Tibial nerve (tissue), 4 donors: ENCODE measurements around the gene CLMN. TPM values are rescaled to one million over a fixed set of nuclear protein-coding genes. Genes with fewer than 3 reads are reported as not detected.

ENCODE experiments used
- DNase-seq, 2 donors: peaks; one replicate each; pipeline ENCODE4 v3.0.0-alpha.2; 2019; ENCODE audit warnings: low spot score in 2 of 2
- H3K27ac ChIP-seq, 4 donors: fragments of 200-600 bp; sonication (generic) in 3 of 4; one replicate each; pipeline ENCODE4 v1.5.1; 2017 to 2019; ENCODE audit warnings: mild to moderate bottlenecking in 1 of 4
- H3K27me3 ChIP-seq, 2 donors: fragments of 200-600 bp; sonication (generic) in 1 of 2; one replicate each; pipeline versions ENCODE4 v1.5.1 to v1.6.0; 2017 to 2019
- H3K36me3 ChIP-seq, 3 donors: fragments of 200-600 bp; sonication (generic); one replicate each; pipeline ENCODE4 v1.5.1; 2018 to 2019
- H3K4me1 ChIP-seq, 4 donors: fragments of 200-600 bp; sonication (generic) in 3 of 4; one replicate each; pipeline ENCODE4 v1.5.1; 2017 to 2019
- H3K4me3 ChIP-seq, 4 donors: fragments of 200-600 bp; sonication (generic) in 3 of 4; one replicate each; pipeline ENCODE4 v1.5.1; 2017 to 2019; ENCODE audit warnings: mild to moderate bottlenecking in 1 of 4, moderate library complexity in 1 of 4
- H3K9me3 ChIP-seq, 4 donors: fragments of 200-600 bp; sonication (generic) in 3 of 4; one replicate each; pipeline ENCODE4 v1.5.1; 2017 to 2019
- CTCF ChIP-seq, 5 experiments: fragments of 200-600 bp in 3 of 5; fragments of 450-650 bp in 2 of 5; sonication (generic) in 3 of 5; IDR thresholded peaks; one replicate each; pipeline ENCODE4 v1.5.1; 2016 to 2019; ENCODE audit warnings: antibody characterized with exemption in 5 of 5, mild to moderate bottlenecking in 3 of 5, moderate library complexity in 2 of 5
- EP300 ChIP-seq, 2 donors: sonication (generic); formaldehyde crosslinking; IDR thresholded peaks; one replicate each; pipeline ENCODE4 v1.6.1; 2017; ENCODE audit warnings: antibody characterized with exemption in 2 of 2, mild to moderate bottlenecking in 1 of 2
- POLR2A ChIP-seq, 2 donors: fragments of 450-650 bp; IDR thresholded peaks; one replicate each; pipeline ENCODE4 v1.6.1; 2017; ENCODE audit warnings: antibody characterized with exemption in 2 of 2, mild to moderate bottlenecking in 2 of 2, moderate library complexity in 2 of 2
- WGBS, 2 donors: methylation state at CpG; one replicate each; pipeline ENCODE4 v1.1.5; 2018; 5-methylcytosine and 5-hydroxymethylcytosine counted together
- total RNA-seq, 4 donors: library from RNA; depleted of rRNA; stranded (reverse); fragments of >200 nt; gene quantifications; one replicate each; pipeline ENCODE4 v1.1.0, GENCODE V29; 2016

CLMN gene
- total RNA-seq, 4 donors from 2014 or later: 31.2 to 49.8 (median 40.9) TPM

DNA sequence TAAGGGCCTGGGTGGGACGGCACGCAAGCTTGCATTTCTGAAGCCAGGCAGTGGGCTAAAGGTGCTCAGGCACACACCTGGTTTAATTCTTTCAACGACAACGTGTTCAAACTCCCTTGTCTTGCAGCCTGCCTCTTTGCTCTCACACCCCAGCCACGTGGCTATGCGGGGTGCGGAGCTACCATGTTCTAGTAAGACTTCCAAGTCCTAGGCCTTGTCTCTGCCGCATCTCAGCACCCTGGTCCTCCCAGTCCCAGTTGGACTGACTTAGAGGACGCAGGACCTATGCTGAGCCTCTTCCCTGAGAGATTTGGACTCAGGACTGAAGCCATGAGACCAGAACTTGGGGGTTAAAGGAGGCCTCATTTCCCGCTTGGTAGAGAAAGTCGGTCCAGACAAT, 62.2 kb downstream of the CLMN start:
- Histone ChIP-seq H3K27ac (no peak overlapping the region), H3K27me3 (no peaks in the 10 kb centered on the region), H3K4me1 (peaks cover 0 to 53% (median 23%) of the 10 kb centered on the region in 4 donors), H3K4me3 (no peak overlapping the region), H3K9me3 (no peaks in the 10 kb centered on the region), H3K36me3 (no peaks in the 10 kb centered on the region)
- WGBS, 2 donors: 87 to 90% methylated on average over 11 of the region's 11 CpGs
- no peak for DNase-seq
- TF ChIP-seq EP300 (IDR thresholded peaks at IDR 0.05): no peak
- no peak for TF ChIP-seq CTCF (IDR thresholded peaks at IDR 0.05)
- no peak for TF ChIP-seq POLR2A (IDR thresholded peaks at IDR 0.05)

DNA sequence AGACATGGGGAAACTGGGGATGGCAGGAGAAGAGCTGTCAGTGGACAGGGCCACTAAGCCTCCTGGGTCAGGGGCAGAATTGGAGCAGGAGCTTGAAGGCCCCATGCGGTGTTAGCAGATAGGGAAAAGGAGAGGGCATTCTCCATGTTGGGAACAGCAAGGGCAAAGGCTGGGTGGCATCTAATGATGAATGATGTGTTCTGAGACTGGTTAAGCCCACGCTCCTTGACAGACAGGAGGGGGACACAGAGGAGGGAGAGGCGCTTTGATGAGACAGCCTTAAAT, 63.0 kb downstream of the CLMN start:
- Histone ChIP-seq H3K27ac (peak overlapping the region in 2 of 4 donors; percentile 65 to 67), H3K27me3 (no peaks in the 10 kb centered on the region), H3K36me3 (no peaks in the 10 kb centered on the region), H3K4me1 (peaks cover 0 to 55% (median 23%) of the 10 kb centered on the region in 4 donors), H3K9me3 (no peaks in the 10 kb centered on the region), H3K4me3 (no peak overlapping the region)
- no peak for DNase-seq
- TF ChIP-seq EP300 (IDR thresholded peaks at IDR 0.05) (no peak), POLR2A (IDR thresholded peaks at IDR 0.05) (no peak), CTCF (IDR thresholded peaks at IDR 0.05) (no peak)
- 93 to 100% methylated on average over 3 of the region's 3 CpGs for WGBS, 2 donors

GRCh38 chr14:95256002-95256775, 63.5 kb downstream of the CLMN start:
- no peak for TF ChIP-seq EP300 (IDR thresholded peaks at IDR 0.05)
- TF ChIP-seq CTCF (IDR thresholded peaks at IDR 0.05): no peak
- no peak for TF ChIP-seq POLR2A (IDR thresholded peaks at IDR 0.05)
- H3K9me3 ChIP-seq: no peaks in the 10 kb centered on the region
- H3K27me3 ChIP-seq: no peaks in the 10 kb centered on the region
- no peak overlapping the region for H3K4me3 ChIP-seq
- peaks cover 0 to 54% (median 23%) of the 10 kb centered on the region in 4 donors for H3K4me1 ChIP-seq
- no peaks in the 10 kb centered on the region for H3K36me3 ChIP-seq
- no peak for DNase-seq
- WGBS, 2 donors: 57 to 59% methylated on average over 15 of the region's 15 CpGs
- H3K27ac ChIP-seq: peak overlapping the region in 3 of 4 donors; percentile 27 to 67 (median 65)

GRCh38 chr14:95255487-95255886, 64.2 kb downstream of the CLMN start:
- peaks cover 0 to 60% (median 25%) of the 10 kb centered on the region in 4 donors for H3K4me1 ChIP-seq
- H3K27me3 ChIP-seq: no peaks in the 10 kb centered on the region
- peak overlapping the region in 2 of 4 donors; percentile 0 to 67 for H3K27ac ChIP-seq
- DNase-seq: peak; percentile 45 to 47
- WGBS, 2 donors: 16 to 17% methylated on average over 6 of the region's 6 CpGs
- H3K9me3 ChIP-seq: no peaks in the 10 kb centered on the region
- no peaks in the 10 kb centered on the region for H3K36me3 ChIP-seq
- no peak overlapping the region for H3K4me3 ChIP-seq
- TF ChIP-seq POLR2A (IDR thresholded peaks at IDR 0.05) (no peak), CTCF (IDR thresholded peaks at IDR 0.05) (no peak), EP300 (IDR thresholded peaks at IDR 0.05) (peak in 1 of 2 donors; percentile 76)

GRCh38 chr14:95255013-95255412, 64.7 kb downstream of the CLMN start:
- TF ChIP-seq CTCF (IDR thresholded peaks at IDR 0.05) (no peak), EP300 (IDR thresholded peaks at IDR 0.05) (no peak), POLR2A (IDR thresholded peaks at IDR 0.05) (no peak)
- Histone ChIP-seq H3K27ac (peak overlapping the region in 3 of 4 donors; percentile 0 to 67 (median 11)), H3K36me3 (no peaks in the 10 kb centered on the region), H3K4me1 (peaks cover 0 to 63% (median 25%) of the 10 kb centered on the region in 4 donors), H3K9me3 (no peaks in the 10 kb centered on the region), H3K4me3 (no peak overlapping the region), H3K27me3 (no peaks in the 10 kb centered on the region)
- 87 to 95% methylated on average over 4 of the region's 4 CpGs for WGBS, 2 donors
- no peak for DNase-seq
